HCT116 (cell line): ENCODE data around the gene PGBD1.

ENCODE experiments used
- CBX3 ChIP-seq: IDR thresholded peaks from 2 replicates; pipeline ENCODE4 v1.6.1; 2012; ENCODE audit warnings: low read depth
- CTCF ChIP-seq, 3 experiments: fragments of 200-600 bp in 1 of 3; sonication (generic) in 1 of 3; IDR thresholded peaks in 2 of 3; conservative IDR thresholded peaks in 1 of 3; 2 replicates each; pipeline ENCODE4 v1.5.1; 2012 to 2017; ENCODE audit warnings: low read depth in 2 of 3, low read length in 2 of 3, antibody characterized with exemption in 1 of 3, borderline replicate concordance in 1 of 3, control low read depth in 1 of 3, mild to moderate bottlenecking in 1 of 3, mixed read lengths in 1 of 3, mixed run types in 1 of 3, moderate library complexity in 1 of 3; ENCODE audit not compliant: insufficient read depth in 1 of 3
- ELF1 ChIP-seq: IDR thresholded peaks from 2 replicates; pipeline ENCODE4 v1.6.1; 2012; ENCODE audit warnings: low read depth, borderline replicate concordance
- EZH2phosphoT487 ChIP-seq: fragments of 200-600 bp; IDR thresholded peaks from 2 replicates; pipeline ENCODE4 v1.6.1; 2018; ENCODE audit warnings: antibody characterized with exemption, borderline replicate concordance
- JUND ChIP-seq: IDR thresholded peaks from 2 replicates; pipeline ENCODE4 v1.6.1; 2012
- POLR2A ChIP-seq: IDR thresholded peaks from 2 replicates; pipeline ENCODE4 v1.7.0; 2011; ENCODE audit warnings: borderline replicate concordance; ENCODE audit not compliant: insufficient read depth, insufficient read length; ENCODE audit errors: extremely low read depth
- POLR2AphosphoS5 ChIP-seq: IDR thresholded peaks from 2 replicates; pipeline ENCODE4 v1.6.1; 2011; ENCODE audit warnings: mild to moderate bottlenecking, low read depth, low read length, moderate library complexity
- RAD21 ChIP-seq: IDR thresholded peaks from 2 replicates; pipeline ENCODE4 v1.6.1; 2012; ENCODE audit warnings: low read depth, mild to moderate bottlenecking
- YY1 ChIP-seq: IDR thresholded peaks from 2 replicates; pipeline ENCODE4 v1.6.1; 2011; ENCODE audit warnings: low read length, low read depth, moderate library complexity, mild to moderate bottlenecking; ENCODE audit not compliant: insufficient replicate concordance; ENCODE audit errors: extremely low read depth
- ZFX ChIP-seq: fragments of 450-650 bp; IDR thresholded peaks from 2 replicates; pipeline ENCODE4 v1.6.1; 2017
- ZNF274 ChIP-seq: fragments of 200-500 bp; sonication (Bioruptor generic); IDR thresholded peaks from 2 replicates; pipeline ENCODE4 v1.6.1; 2014; ENCODE audit warnings: mild to moderate bottlenecking, low read depth, low read length, inconsistent platforms
- TF ChIP-seq, protein P1 (sequence below): IDR thresholded peaks from 2 replicates; pipeline ENCODE4 v1.6.1; 2012
- TF ChIP-seq, protein P2 (sequence below): IDR thresholded peaks from 2 replicates; pipeline ENCODE4 v1.6.1; 2011; ENCODE audit warnings: mild to moderate bottlenecking, low read length, moderate library complexity; ENCODE audit not compliant: insufficient replicate concordance; ENCODE audit errors: extremely low read depth
- TF ChIP-seq, protein P3 (sequence below): IDR thresholded peaks from 2 replicates; pipeline ENCODE4 v1.6.1; 2012; ENCODE audit warnings: low read depth

DNA sequence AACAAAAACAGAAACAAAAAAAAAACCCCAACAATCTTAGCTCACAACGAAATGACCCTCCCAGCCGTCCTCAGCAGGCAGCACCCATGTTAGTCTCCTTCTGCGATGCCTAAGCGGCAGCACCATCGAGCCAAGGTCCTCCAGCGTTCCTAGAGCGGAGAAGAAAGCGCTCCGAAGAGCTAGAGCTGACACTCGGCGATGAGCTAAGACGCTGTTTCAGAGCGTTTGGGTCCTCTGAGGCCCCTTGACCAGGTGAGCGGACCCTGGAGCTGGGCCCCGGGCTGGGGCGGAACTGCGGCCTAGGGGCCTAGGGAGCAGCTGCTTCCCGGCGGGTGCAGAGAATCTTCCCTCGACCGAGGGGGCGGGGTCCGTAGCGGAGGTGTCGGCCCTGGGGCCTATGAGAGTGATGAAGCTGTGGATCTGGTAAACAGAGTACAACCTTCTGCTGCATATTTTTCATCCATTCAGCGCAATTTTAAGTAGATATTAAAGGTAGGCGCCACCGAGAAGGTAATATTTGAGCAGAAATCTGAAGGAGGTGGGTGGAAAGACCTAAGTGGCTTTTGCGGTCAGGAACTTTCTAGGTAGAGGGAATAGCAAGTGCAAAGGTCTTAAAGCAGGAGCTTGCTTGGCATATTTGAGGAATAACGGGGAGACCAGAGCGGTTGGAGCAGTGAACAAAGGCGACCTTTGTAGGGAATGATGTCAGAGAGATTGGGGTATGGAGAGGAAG lies 14.2 kb upstream of the PGBD1 start, which contains the start of gene ZSCAN26:
- no peak for TF ChIP-seq CTCF (IDR thresholded peaks at IDR 0.05 in 2 of 3, conservative IDR thresholded peaks at IDR 0.05 in 1 of 3; ENCODE audit: borderline replicate concordance in 1 of 3, insufficient read depth in 1 of 3, low read depth in 2 of 3, low read length in 2 of 3)
- TF ChIP-seq POLR2A = peak; percentile 75
- 0 out of 2 replicates have a peak, but pooled peaks have one; percentile 1 for TF ChIP-seq RAD21
- TF ChIP-seq, protein P1, sequence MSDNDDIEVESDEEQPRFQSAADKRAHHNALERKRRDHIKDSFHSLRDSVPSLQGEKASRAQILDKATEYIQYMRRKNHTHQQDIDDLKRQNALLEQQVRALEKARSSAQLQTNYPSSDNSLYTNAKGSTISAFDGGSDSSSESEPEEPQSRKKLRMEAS = peak; percentile 55; the same call in 1 of the 2 replicates
- TF ChIP-seq, protein P2, sequence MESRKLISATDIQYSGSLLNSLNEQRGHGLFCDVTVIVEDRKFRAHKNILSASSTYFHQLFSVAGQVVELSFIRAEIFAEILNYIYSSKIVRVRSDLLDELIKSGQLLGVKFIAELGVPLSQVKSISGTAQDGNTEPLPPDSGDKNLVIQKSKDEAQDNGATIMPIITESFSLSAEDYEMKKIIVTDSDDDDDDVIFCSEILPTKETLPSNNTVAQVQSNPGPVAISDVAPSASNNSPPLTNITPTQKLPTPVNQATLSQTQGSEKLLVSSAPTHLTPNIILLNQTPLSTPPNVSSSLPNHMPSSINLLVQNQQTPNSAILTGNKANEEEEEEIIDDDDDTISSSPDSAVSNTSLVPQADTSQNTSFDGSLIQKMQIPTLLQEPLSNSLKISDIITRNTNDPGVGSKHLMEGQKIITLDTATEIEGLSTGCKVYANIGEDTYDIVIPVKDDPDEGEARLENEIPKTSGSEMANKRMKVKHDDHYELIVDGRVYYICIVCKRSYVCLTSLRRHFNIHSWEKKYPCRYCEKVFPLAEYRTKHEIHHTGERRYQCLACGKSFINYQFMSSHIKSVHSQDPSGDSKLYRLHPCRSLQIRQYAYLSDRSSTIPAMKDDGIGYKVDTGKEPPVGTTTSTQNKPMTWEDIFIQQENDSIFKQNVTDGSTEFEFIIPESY = no peak
- no peak for TF ChIP-seq JUND
- TF ChIP-seq ZFX = peak; percentile 95
- peak; percentile 81 for TF ChIP-seq POLR2AphosphoS5
- TF ChIP-seq, protein P3, sequence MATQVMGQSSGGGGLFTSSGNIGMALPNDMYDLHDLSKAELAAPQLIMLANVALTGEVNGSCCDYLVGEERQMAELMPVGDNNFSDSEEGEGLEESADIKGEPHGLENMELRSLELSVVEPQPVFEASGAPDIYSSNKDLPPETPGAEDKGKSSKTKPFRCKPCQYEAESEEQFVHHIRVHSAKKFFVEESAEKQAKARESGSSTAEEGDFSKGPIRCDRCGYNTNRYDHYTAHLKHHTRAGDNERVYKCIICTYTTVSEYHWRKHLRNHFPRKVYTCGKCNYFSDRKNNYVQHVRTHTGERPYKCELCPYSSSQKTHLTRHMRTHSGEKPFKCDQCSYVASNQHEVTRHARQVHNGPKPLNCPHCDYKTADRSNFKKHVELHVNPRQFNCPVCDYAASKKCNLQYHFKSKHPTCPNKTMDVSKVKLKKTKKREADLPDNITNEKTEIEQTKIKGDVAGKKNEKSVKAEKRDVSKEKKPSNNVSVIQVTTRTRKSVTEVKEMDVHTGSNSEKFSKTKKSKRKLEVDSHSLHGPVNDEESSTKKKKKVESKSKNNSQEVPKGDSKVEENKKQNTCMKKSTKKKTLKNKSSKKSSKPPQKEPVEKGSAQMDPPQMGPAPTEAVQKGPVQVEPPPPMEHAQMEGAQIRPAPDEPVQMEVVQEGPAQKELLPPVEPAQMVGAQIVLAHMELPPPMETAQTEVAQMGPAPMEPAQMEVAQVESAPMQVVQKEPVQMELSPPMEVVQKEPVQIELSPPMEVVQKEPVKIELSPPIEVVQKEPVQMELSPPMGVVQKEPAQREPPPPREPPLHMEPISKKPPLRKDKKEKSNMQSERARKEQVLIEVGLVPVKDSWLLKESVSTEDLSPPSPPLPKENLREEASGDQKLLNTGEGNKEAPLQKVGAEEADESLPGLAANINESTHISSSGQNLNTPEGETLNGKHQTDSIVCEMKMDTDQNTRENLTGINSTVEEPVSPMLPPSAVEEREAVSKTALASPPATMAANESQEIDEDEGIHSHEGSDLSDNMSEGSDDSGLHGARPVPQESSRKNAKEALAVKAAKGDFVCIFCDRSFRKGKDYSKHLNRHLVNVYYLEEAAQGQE = no peak
- no peak for TF ChIP-seq EZH2phosphoT487
- no peak for TF ChIP-seq ELF1
- TF ChIP-seq YY1 = peak; percentile 47
- peak; percentile 27; the same call in 1 of the 2 replicates for TF ChIP-seq CBX3
- no peak for TF ChIP-seq ZNF274
